ENCODE data around the gene AK2.
"Not testable (repeated sequence)": the region's sequence is repeated elsewhere in the genome, so short reads cannot be mapped to it uniquely, and the experiment has no call there.

AK2 gene

GRCh38 chr1:33036526-33037503 lies at the start of gene AK2:
Gene AK2, minus strand, starts transcription at chr1:33036883. Its CDS starts 55 bp downstream, at chr1:33036828.
- peak; percentile 71 to 75 for DNase-seq (ENCODE audit: extremely low read depth in 1 of 2, low read depth in 1 of 2)

DNA sequence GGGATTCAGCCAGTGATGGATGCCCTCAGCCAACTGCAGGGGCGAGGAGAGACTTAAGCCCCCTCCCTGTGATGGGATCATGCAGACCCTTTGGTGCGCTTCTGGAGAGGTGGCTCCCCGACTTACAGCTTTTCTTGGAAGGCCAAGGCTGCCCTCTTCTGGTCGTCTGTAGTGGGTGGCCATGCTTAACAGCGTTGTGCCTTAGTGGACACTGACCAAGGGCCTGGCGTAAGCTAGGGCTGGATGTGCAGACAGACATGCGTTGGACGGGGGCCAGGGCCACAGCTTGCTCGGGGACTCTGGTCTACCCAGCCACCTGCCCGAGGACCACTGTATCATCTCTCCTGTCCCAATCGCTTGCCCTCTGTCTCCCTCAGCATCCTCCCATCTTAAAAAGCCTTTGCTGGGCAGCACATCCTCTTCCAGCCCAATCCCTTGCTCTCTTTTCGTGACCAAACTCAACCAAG lies 49.7 kb upstream of the AK2 start:
- no peak for DNase-seq (ENCODE audit: extremely low read depth in 1 of 2, low read depth in 1 of 2)

- DNase-seq (ENCODE audit: extremely low read depth in 1 of 2, low read depth in 1 of 2), result no peak
These were observed 48.6 kb upstream of the AK2 start for GRCh38 chr1:33085332-33085731.

DNA sequence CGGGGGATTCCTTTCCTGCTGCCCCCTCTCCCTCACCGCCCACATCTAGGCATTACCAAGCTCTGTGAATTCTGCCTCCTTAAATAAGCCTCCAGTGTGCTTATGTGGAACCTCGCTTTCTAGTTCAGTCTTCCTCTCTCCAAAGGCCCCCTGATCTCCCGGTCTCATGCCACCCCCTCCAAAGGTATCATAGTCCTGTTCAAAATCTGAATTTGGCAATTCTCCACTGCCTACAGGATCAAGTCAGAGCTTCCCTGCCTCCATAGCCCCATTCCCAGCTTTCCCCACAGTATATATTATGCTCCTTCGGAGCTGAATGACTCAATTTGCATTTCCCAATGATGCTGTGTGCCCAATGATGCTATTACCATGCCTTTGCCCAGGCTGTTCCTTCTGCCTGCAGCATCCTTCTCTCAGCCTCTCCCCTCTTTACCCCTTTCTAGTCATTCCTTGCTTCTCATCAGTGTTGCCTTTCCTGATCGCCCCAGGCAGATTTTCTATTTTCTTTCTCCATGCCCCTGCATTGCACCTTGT lies 46.0 kb upstream of the AK2 start:
- no peak for DNase-seq (ENCODE audit: extremely low read depth in 1 of 2, low read depth in 1 of 2)

GRCh38 chr1:33081554-33082305 lies 45.0 kb upstream of the AK2 start:
- no peak for DNase-seq (ENCODE audit: extremely low read depth in 1 of 2, low read depth in 1 of 2)

DNA sequence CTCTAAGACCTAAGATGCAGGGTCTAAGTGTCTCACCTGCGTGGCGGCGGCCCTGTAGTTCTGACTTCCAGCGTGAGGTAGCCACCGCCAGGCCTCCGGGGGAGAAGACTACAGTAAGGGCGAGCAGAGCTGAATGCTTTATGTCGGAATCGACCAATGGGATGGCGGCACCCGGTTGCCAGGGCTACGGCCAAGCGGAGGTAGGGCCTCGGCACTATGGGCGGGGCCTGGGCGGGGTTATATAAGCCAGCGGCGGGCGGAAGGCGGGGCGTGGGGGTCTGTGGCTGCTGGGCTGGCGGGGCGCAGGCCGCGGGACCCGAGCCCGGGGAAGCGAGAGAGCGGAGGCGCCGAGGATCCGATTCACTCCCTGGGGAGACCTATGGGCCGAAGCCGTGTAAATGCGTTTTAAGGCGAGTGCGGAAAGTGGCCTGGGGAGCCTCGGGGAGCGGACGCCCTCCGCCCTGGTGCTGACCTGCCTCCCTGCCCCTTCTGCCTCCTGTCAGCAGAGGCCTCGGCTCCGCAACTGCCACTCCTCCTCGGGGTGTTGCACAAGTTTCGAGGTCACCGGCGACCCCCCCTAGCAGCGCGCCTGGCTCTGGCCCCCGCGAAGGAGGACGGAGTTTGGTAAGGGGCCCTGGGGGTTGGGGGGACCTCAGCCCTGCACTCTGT lies 44.3 kb upstream of the AK2 start, which contains the start of gene AZIN2:
Gene AZIN2 (plus strand): TSS at position 269 of the 669 bp plus-strand sequence. CDS start 1,097 bp downstream, outside the sequence.
- peak; percentile 97 to 99 for DNase-seq (ENCODE audit: extremely low read depth in 1 of 2, low read depth in 1 of 2)

- DNase-seq (ENCODE audit: extremely low read depth in 1 of 2, low read depth in 1 of 2), result no peak
These were observed 43.7 kb upstream of the AK2 start for GRCh38 chr1:33080373-33080772.

DNA sequence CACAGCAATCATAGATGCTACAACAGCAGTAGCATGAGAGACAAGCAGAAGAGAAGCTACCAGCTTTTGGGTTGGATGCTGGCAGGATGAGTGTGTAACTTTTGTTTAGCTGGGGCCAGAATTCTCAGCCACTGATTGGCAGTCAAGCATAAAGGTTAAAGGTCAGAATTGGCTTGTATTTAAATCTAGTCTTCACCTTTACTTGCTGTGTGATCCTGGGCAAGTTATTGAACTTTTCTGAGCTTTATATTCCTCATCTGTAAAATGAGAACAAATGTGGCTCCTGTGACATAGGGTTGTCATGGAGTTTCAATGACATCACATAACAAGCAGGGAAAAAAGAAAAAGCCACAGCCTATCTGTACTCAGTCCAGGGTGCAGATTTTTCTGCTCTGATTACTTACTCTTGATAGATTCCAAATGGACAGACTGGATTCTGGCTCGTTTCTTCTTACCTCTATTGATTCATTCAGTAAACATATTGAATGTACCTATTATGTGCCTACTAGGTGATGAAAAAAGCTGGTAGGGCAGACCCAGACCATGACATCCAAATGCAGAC lies 41.4 kb upstream of the AK2 start:
- no peak for DNase-seq (ENCODE audit: extremely low read depth in 1 of 2, low read depth in 1 of 2)

- no peak for DNase-seq (ENCODE audit: extremely low read depth in 1 of 2, low read depth in 1 of 2)
These were observed 37.7 kb upstream of the AK2 start for GRCh38 chr1:33074193-33074945.

- DNase-seq (ENCODE audit: extremely low read depth in 1 of 2, low read depth in 1 of 2), result no peak
These were observed 36.0 kb upstream of the AK2 start for GRCh38 chr1:33072707-33073106.

- DNase-seq (ENCODE audit: extremely low read depth in 1 of 2, low read depth in 1 of 2), result no peak
These were observed 33.9 kb upstream of the AK2 start for GRCh38 chr1:33070628-33071027.

GRCh38 chr1:33068108-33068507 lies 31.4 kb upstream of the AK2 start:
- DNase-seq (ENCODE audit: extremely low read depth in 1 of 2, low read depth in 1 of 2), result not testable (repeated sequence)

GRCh38 chr1:33066477-33066876 lies 29.8 kb upstream of the AK2 start:
- not testable (repeated sequence) for DNase-seq (ENCODE audit: extremely low read depth in 1 of 2, low read depth in 1 of 2)

- DNase-seq (ENCODE audit: extremely low read depth in 1 of 2, low read depth in 1 of 2), result no peak
These were observed 28.6 kb upstream of the AK2 start for GRCh38 chr1:33065301-33065700.

- DNase-seq (ENCODE audit: extremely low read depth in 1 of 2, low read depth in 1 of 2), result not testable (repeated sequence)
These were observed 27.6 kb upstream of the AK2 start for GRCh38 chr1:33064284-33064683.

GRCh38 chr1:33061834-33062233 lies 25.2 kb upstream of the AK2 start:
- no peak for DNase-seq (ENCODE audit: extremely low read depth in 1 of 2, low read depth in 1 of 2)

DNA sequence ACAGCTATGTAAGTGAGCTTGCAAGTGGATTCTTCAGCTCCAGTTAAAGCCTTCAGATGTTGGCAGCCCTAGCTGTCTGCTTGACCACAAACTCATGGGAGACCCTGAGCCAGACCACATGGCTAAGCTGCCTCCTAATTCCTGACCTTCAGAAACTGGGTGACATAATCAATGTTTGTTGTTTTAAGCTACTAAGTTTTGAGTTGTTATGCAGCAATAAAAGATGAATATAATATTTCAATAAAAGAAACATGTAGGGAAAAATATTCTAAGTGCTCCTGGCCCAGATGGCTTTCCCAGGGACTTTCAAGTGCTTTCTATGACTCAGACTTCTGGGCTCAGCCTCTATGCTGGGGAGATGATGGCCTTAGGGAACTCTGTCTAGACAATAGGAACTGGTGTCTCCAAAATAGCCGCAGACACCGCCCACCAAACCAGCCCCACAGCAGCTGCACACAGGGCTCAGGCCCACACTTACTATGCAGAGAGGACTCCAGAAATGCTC lies 23.9 kb upstream of the AK2 start:
- DNase-seq (ENCODE audit: extremely low read depth in 1 of 2, low read depth in 1 of 2), result no peak

- no peak for DNase-seq (ENCODE audit: extremely low read depth in 1 of 2, low read depth in 1 of 2)
These were observed 20.4 kb upstream of the AK2 start for GRCh38 chr1:33057095-33057494.

GRCh38 chr1:33056426-33056825 lies 19.7 kb upstream of the AK2 start:
- no peak for DNase-seq (ENCODE audit: extremely low read depth in 1 of 2, low read depth in 1 of 2)

Data from activated CD8-positive, alpha-beta memory T cell treated with anti-CD3 and anti-CD28 coated beads for 1 hour (primary cell).